ENCODE measurements around the gene DNAL1. TPM values are rescaled to one million over a fixed set of nuclear protein-coding genes. Genes with fewer than 3 reads are reported as not detected.

The DNAL1 gene
- total RNA-seq, result 6.0 and 6.2 TPM in 2 replicates

GRCh38 chr14:73644531-73645247, at the start of gene DNAL1:
TSS of gene DNAL1 (plus strand) at chr14:73644986. CDS start at chr14:73645040, 54 bp downstream.
- Mint-ChIP-seq H3K27me3 (ENCODE audit: low read depth) (no peaks in the 10 kb centered on the region), H3K9me3 (no peaks in the 10 kb centered on the region), H3K27ac (peak within 1 kb of the TSS; percentile 90), H3K4me3 (ENCODE audit: low read depth) (peak within 1 kb of the TSS; percentile 90), H3K4me1 (ENCODE audit: low read depth) (peaks cover 12% of the 10 kb centered on the region), H3K36me3 (ENCODE audit: low read depth) (no peaks in the 10 kb centered on the region)
- intact Hi-C loops (cut with micrococcal nuclease), result loop anchor here (1.0 kb wide), 1 partner anchor 68 kb away; no protein-coding TSS in a partner anchor
- peak; percentile 90 for DNase-seq (ENCODE audit: low spot score)

GRCh38 chr14:73599499-73599898, 45.3 kb upstream of the DNAL1 start:
- no peaks in the 10 kb centered on the region for H3K27me3 Mint-ChIP-seq (ENCODE audit: low read depth)
- intact Hi-C loops (cut with micrococcal nuclease), result no loop called here
- no peaks in the 10 kb centered on the region for H3K4me1 Mint-ChIP-seq (ENCODE audit: low read depth)

GRCh38 chr14:73602994-73603393, 41.8 kb upstream of the DNAL1 start:
- Mint-ChIP-seq H3K9me3 (no peaks in the 10 kb centered on the region), H3K36me3 (ENCODE audit: low read depth) (no peaks in the 10 kb centered on the region), H3K27me3 (ENCODE audit: low read depth) (peaks cover 2% of the 10 kb centered on the region), H3K27ac (no peak overlapping the region), H3K4me1 (ENCODE audit: low read depth) (no peaks in the 10 kb centered on the region), H3K4me3 (ENCODE audit: low read depth) (no peak overlapping the region)
- DNase-seq (ENCODE audit: low spot score), result no peak
- intact Hi-C loops (cut with micrococcal nuclease), result loop anchor here (1.0 kb wide), 1 partner anchor 8 kb away; no protein-coding TSS in a partner anchor

More at GRCh38 chr14:73599499-73599898, 45.3 kb upstream of the DNAL1 start:
- no peak overlapping the region for H3K27ac Mint-ChIP-seq
- DNase-seq (ENCODE audit: low spot score), result no peak
- no peaks in the 10 kb centered on the region for H3K36me3 Mint-ChIP-seq (ENCODE audit: low read depth)
- H3K4me3 Mint-ChIP-seq (ENCODE audit: low read depth), result no peak overlapping the region
- H3K9me3 Mint-ChIP-seq, result no peaks in the 10 kb centered on the region

GRCh38 chr14:73606271-73606670, 38.5 kb upstream of the DNAL1 start:
- Mint-ChIP-seq H3K4me3 (ENCODE audit: low read depth) (no peak overlapping the region), H3K9me3 (no peaks in the 10 kb centered on the region), H3K4me1 (ENCODE audit: low read depth) (no peaks in the 10 kb centered on the region), H3K27ac (no peak overlapping the region), H3K36me3 (ENCODE audit: low read depth) (peaks cover 3% of the 10 kb centered on the region), H3K27me3 (ENCODE audit: low read depth) (peaks cover 4% of the 10 kb centered on the region)
- intact Hi-C loops (cut with micrococcal nuclease), result no loop called here
- no peak for DNase-seq (ENCODE audit: low spot score)

GRCh38 chr14:73607241-73607640, 37.5 kb upstream of the DNAL1 start:
- Mint-ChIP-seq H3K4me1 (ENCODE audit: low read depth) (no peaks in the 10 kb centered on the region), H3K36me3 (ENCODE audit: low read depth) (peaks cover 3% of the 10 kb centered on the region), H3K27me3 (ENCODE audit: low read depth) (peaks cover 6% of the 10 kb centered on the region), H3K4me3 (ENCODE audit: low read depth) (no peak overlapping the region), H3K9me3 (no peaks in the 10 kb centered on the region), H3K27ac (no peak overlapping the region)
- no peak for DNase-seq (ENCODE audit: low spot score)
- intact Hi-C loops (cut with micrococcal nuclease), result no loop called here

DNA sequence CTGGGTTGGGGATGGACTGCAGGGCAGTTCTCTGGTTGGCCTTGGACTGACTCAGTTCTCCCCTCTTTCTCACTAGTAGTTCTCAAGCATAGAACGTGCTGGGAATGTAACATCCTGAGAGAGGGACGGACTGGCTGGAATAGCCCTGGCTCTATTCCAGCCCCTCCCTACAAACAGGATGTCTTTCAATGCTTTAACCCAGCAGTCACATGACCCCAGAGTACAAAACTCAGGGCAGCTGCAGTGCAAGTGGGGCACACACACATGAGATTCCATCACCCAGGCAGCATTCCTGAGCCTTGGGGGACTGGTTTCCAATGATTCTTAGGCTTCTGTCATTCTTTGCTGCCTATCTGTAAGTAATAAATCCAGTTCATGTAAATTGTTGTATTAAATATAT, 34.1 kb upstream of the DNAL1 start:
- DNase-seq (ENCODE audit: low spot score), result no peak
- intact Hi-C loops (cut with micrococcal nuclease), result loop anchor here (1.0 to 10.0 kb wide), 2 partner anchors 8 to 46 kb away; partner anchors contain the start of gene ACOT2

GRCh38 chr14:73612339-73613045, 32.3 kb upstream of the DNAL1 start, which contains the start of gene ACOT6:
TSS of gene ACOT6 (plus strand) at chr14:73612517. CDS start at chr14:73612572, 55 bp downstream.
- Mint-ChIP-seq H3K4me3 (ENCODE audit: low read depth) (peak within 1 kb of the TSS; percentile 79), H3K9me3 (no peaks in the 10 kb centered on the region), H3K27me3 (ENCODE audit: low read depth) (peaks cover 10% of the 10 kb centered on the region), H3K4me1 (ENCODE audit: low read depth) (peaks cover 3% of the 10 kb centered on the region), H3K36me3 (ENCODE audit: low read depth) (peaks cover 3% of the 10 kb centered on the region), H3K27ac (no peak within 1 kb of the TSS)
- intact Hi-C loops (cut with micrococcal nuclease), result loop anchor here (10.0 kb wide), 1 partner anchor 48 kb away; the partner anchor contains the start of gene ACOT2
- peak; percentile 39 for DNase-seq (ENCODE audit: low spot score)

More for the DNA sequence above, 34.1 kb upstream of the DNAL1 start:
- peaks cover 3% of the 10 kb centered on the region for H3K4me1 Mint-ChIP-seq (ENCODE audit: low read depth)
- peaks cover 10% of the 10 kb centered on the region for H3K27me3 Mint-ChIP-seq (ENCODE audit: low read depth)
- no peaks in the 10 kb centered on the region for H3K9me3 Mint-ChIP-seq
- H3K36me3 Mint-ChIP-seq (ENCODE audit: low read depth), result peaks cover 3% of the 10 kb centered on the region
- no peak overlapping the region for H3K4me3 Mint-ChIP-seq (ENCODE audit: low read depth)
- no peak overlapping the region for H3K27ac Mint-ChIP-seq

DNA sequence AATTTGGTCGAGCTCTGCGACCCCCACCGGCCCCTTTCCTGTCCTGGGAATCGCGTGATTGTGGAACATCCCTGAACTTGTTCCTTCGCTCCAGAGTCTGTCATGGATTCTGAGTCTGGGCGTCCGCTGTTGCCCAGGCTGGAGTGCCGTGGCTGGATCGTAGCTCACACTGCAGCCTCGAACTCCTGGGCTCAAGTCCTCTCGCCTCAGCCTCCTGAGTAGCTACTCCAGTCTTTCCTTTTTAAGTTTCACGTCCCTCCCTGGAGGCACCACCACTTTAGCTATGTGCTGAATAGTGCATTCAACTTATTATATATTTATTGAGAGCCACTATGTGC, 31.8 kb upstream of the DNAL1 start:
- intact Hi-C loops (cut with micrococcal nuclease), result loop anchor here (10.0 kb wide), 1 partner anchor 48 kb away; the partner anchor contains the start of gene ACOT2
- no peak for DNase-seq (ENCODE audit: low spot score)
- Mint-ChIP-seq H3K27me3 (ENCODE audit: low read depth) (peaks cover 10% of the 10 kb centered on the region), H3K4me3 (ENCODE audit: low read depth) (peak overlapping the region; percentile 79), H3K4me1 (ENCODE audit: low read depth) (peaks cover 3% of the 10 kb centered on the region), H3K27ac (no peak overlapping the region), H3K9me3 (no peaks in the 10 kb centered on the region), H3K36me3 (ENCODE audit: low read depth) (peaks cover 3% of the 10 kb centered on the region)

GRCh38 chr14:73613419-73613963, 31.3 kb upstream of the DNAL1 start:
- Mint-ChIP-seq H3K4me3 (ENCODE audit: low read depth) (peak overlapping the region; percentile 79), H3K4me1 (ENCODE audit: low read depth) (peaks cover 3% of the 10 kb centered on the region), H3K27ac (no peak overlapping the region), H3K9me3 (no peaks in the 10 kb centered on the region), H3K36me3 (ENCODE audit: low read depth) (peaks cover 3% of the 10 kb centered on the region), H3K27me3 (ENCODE audit: low read depth) (peaks cover 10% of the 10 kb centered on the region)
- intact Hi-C loops (cut with micrococcal nuclease), result loop anchor here (10.0 kb wide), 1 partner anchor 49 kb away; the partner anchor contains the start of gene ACOT2
- no peak for DNase-seq (ENCODE audit: low spot score)

GRCh38 chr14:73616831-73617230, 28.0 kb upstream of the DNAL1 start:
- DNase-seq (ENCODE audit: low spot score), result no peak
- Mint-ChIP-seq H3K27me3 (ENCODE audit: low read depth) (peaks cover 12% of the 10 kb centered on the region), H3K36me3 (ENCODE audit: low read depth) (no peaks in the 10 kb centered on the region), H3K4me3 (ENCODE audit: low read depth) (no peak overlapping the region), H3K9me3 (no peaks in the 10 kb centered on the region), H3K27ac (no peak overlapping the region), H3K4me1 (ENCODE audit: low read depth) (peaks cover 3% of the 10 kb centered on the region)
- intact Hi-C loops (cut with micrococcal nuclease), result loop anchor here (10.0 kb wide), 1 partner anchor 52 kb away; the partner anchor contains the start of gene ACOT2

DNA sequence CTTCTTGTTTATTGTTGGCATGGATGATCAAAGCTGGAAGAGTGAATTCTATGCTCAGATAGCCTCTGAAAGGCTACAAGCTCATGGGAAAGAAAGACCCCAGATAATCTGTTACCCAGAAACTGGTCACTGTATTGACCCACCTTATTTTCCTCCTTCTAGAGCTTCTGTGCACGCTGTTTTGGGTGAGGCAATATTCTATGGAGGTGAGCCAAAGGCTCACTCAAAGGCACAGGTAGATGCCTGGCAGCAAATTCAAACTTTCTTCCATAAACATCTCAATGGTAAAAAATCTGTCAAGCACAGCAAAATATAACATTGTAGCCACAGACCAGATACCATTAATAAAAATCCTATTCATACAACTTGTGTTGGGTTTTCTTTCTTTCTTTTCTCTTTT, 25.3 kb upstream of the DNAL1 start:
- no peaks in the 10 kb centered on the region for H3K9me3 Mint-ChIP-seq
- DNase-seq (ENCODE audit: low spot score), result no peak
- no peak overlapping the region for H3K27ac Mint-ChIP-seq
- H3K4me3 Mint-ChIP-seq (ENCODE audit: low read depth), result no peak overlapping the region
- H3K4me1 Mint-ChIP-seq (ENCODE audit: low read depth), result no peaks in the 10 kb centered on the region
- H3K27me3 Mint-ChIP-seq (ENCODE audit: low read depth), result peaks cover 4% of the 10 kb centered on the region
- intact Hi-C loops (cut with micrococcal nuclease), result loop anchor here (10.0 kb wide), 1 partner anchor 55 kb away; the partner anchor contains the start of gene ACOT2
- no peaks in the 10 kb centered on the region for H3K36me3 Mint-ChIP-seq (ENCODE audit: low read depth)

- Mint-ChIP-seq H3K9me3 (no peaks in the 10 kb centered on the region), H3K27ac (no peak overlapping the region), H3K4me1 (ENCODE audit: low read depth) (no peaks in the 10 kb centered on the region), H3K27me3 (ENCODE audit: low read depth) (peaks cover 4% of the 10 kb centered on the region), H3K4me3 (ENCODE audit: low read depth) (no peak overlapping the region), H3K36me3 (ENCODE audit: low read depth) (no peaks in the 10 kb centered on the region)
- DNase-seq (ENCODE audit: low spot score), result no peak
- intact Hi-C loops (cut with micrococcal nuclease), result no loop called here
Observed at GRCh38 chr14:73620268-73620667, 24.5 kb upstream of the DNAL1 start.
